Aorta (tissue), 5 donors: ENCODE measurements around the gene SLC16A11. TPM values are rescaled to one million over a fixed set of nuclear protein-coding genes. Genes with fewer than 3 reads are reported as not detected.

Experiments
- ATAC-seq: fragments of 200-7000 bp; cut with Tn5 transposase; one replicate; pipeline ENCODE4 v1.9.1; 2022; ENCODE audit warnings: moderate library complexity; ENCODE audit not compliant: low FRiP score
- DNase-seq, 2 donors: peaks; one replicate each; pipeline ENCODE4 v3.0.0-alpha.2; 2020
- H3K27ac ChIP-seq, 2 donors: one replicate each; pipeline ENCODE4 v1.5.1; 2013; ENCODE audit warnings: low read length in 2 of 2, mild to moderate bottlenecking in 2 of 2, moderate library complexity in 2 of 2, control low read depth in 1 of 2, inconsistent platforms in 1 of 2, low read depth in 1 of 2
- H3K27me3 ChIP-seq, 2 donors: one replicate each; pipeline ENCODE4 v1.6.1; 2013; ENCODE audit warnings: control low read depth in 1 of 2, low read length in 1 of 2, mild to moderate bottlenecking in 1 of 2, moderate library complexity in 1 of 2; ENCODE audit not compliant: insufficient read depth in 2 of 2, control insufficient read depth in 1 of 2
- H3K36me3 ChIP-seq, 2 donors: one replicate each; pipeline ENCODE4 v1.6.1; 2013; ENCODE audit warnings: control low read depth in 1 of 2, low read length in 1 of 2, mild to moderate bottlenecking in 1 of 2; ENCODE audit not compliant: insufficient read depth in 2 of 2, control insufficient read depth in 1 of 2
- H3K4me1 ChIP-seq, 2 donors: one replicate each; pipeline ENCODE4 v1.6.1; 2013; ENCODE audit warnings: low read length in 2 of 2, control low read depth in 1 of 2, mild to moderate bottlenecking in 1 of 2, moderate library complexity in 1 of 2; ENCODE audit not compliant: insufficient read depth in 2 of 2, control insufficient read depth in 1 of 2
- H3K4me3 ChIP-seq, 2 donors: one replicate each; pipeline ENCODE4 v1.5.1; 2013; ENCODE audit warnings: low read length in 2 of 2, control low read depth in 1 of 2, mild to moderate bottlenecking in 1 of 2
- H3K9me3 ChIP-seq: one replicate; pipeline ENCODE4 v1.6.1; 2013; ENCODE audit warnings: mild to moderate bottlenecking, low read length; ENCODE audit not compliant: control insufficient read depth
- WGBS, 2 donors: extraction: QIAGEN DNeasy Blood & Tissue Kit; methylation state at CpG; one replicate each; pipeline ENCODE4 v1.1.7; 2013; 5-methylcytosine and 5-hydroxymethylcytosine counted together
- intact Hi-C, 2 donors: fragments of 100-400 bp; cut with DNase I; formaldehyde crosslinking; loops; one replicate each; pipeline versions ENCODE4 v1.14.2 to v1.15.0; 2022
- polyA plus RNA-seq, 2 donors: library from polyadenylated mRNA; stranded (reverse); fragments of 200-250 nt; gene quantifications; one replicate each; pipeline ENCODE4 v1.2.3, GENCODE V29; 2013
- total RNA-seq, 2 donors: library from RNA; stranded (reverse); fragmentation: NEBNext Ultra II Directional; extraction: Animal tissue kit (Norgen Biotek cat#: 25700); gene quantifications; one replicate each; pipeline ENCODE4 v1.2.1, GENCODE V29; 2021
- donor health status: healthy with polysubstance abuse.
- donor health status: Bipolar disorder and iron deficiency.
- donor health status: DM: no; HTN: no; CAD: no.
- donor health status: DM: no; HTN: no; CAD: no.
- donor health status: DM: yes; HTN: yes; CAD: no.

The SLC16A11 gene
- total and polyA plus RNA-seq, 4 donors = 0.26 to 1.3 TPM; not detected in 2

- no peak overlapping the region for H3K4me3 ChIP-seq
These were observed 19.5 kb downstream of the SLC16A11 start for GRCh38 chr17:7024402-7024785.

GRCh38 chr17:7023576-7024401 lies 20.1 kb downstream of the SLC16A11 start:
- H3K36me3 ChIP-seq = no peaks in the 10 kb centered on the region
- no peak overlapping the region for H3K27ac ChIP-seq
- 33% methylated on average over 47 to 51 of the region's 51 CpGs for WGBS, 2 donors
- H3K4me1 ChIP-seq = no peaks in the 10 kb centered on the region
- H3K4me3 ChIP-seq = no peak overlapping the region
- H3K9me3 ChIP-seq = no peaks in the 10 kb centered on the region
- ATAC-seq = peak; percentile 79
- intact Hi-C loops = loop anchor here in 1 of 2 donors (5.0 kb wide), 1 partner anchor 111 kb away; no protein-coding TSS in a partner anchor
- DNase-seq = peak; percentile 94 to 98
- H3K27me3 ChIP-seq = no peaks in the 10 kb centered on the region

More at GRCh38 chr17:7024402-7024785, 19.5 kb downstream of the SLC16A11 start:
- intact Hi-C loops = loop anchor here in 1 of 2 donors (5.0 kb wide), 1 partner anchor 112 kb away; no protein-coding TSS in a partner anchor
- no peaks in the 10 kb centered on the region for H3K36me3 ChIP-seq
- no peaks in the 10 kb centered on the region for H3K9me3 ChIP-seq
- no peak overlapping the region for H3K27ac ChIP-seq
- no peaks in the 10 kb centered on the region for H3K27me3 ChIP-seq
- WGBS, 2 donors = 73 to 74% methylated on average over 8 of the region's 8 CpGs
- DNase-seq = no peak
- H3K4me1 ChIP-seq = no peaks in the 10 kb centered on the region
- ATAC-seq = no peak

GRCh38 chr17:7022781-7023571 lies 20.9 kb downstream of the SLC16A11 start, which contains the start of gene BCL6B:
Gene BCL6B (plus strand): TSS chr17:7023050. CDS start chr17:7023672, 622 bp downstream.
- H3K9me3 ChIP-seq = no peaks in the 10 kb centered on the region
- intact Hi-C loops = loop anchor here in 1 of 2 donors (5.0 kb wide), 1 partner anchor 111 kb away; no protein-coding TSS in a partner anchor
- ATAC-seq = no peak
- no peaks in the 10 kb centered on the region for H3K27me3 ChIP-seq
- peak in 1 of 2 donors; percentile 77 for DNase-seq
- H3K36me3 ChIP-seq = no peaks in the 10 kb centered on the region
- no peak within 1 kb of the TSS for H3K27ac ChIP-seq
- H3K4me1 ChIP-seq = no peaks in the 10 kb centered on the region
- no peak within 1 kb of the TSS for H3K4me3 ChIP-seq
- 6 to 9% methylated on average over 46 to 47 of the region's 47 CpGs for WGBS, 2 donors

- H3K9me3 ChIP-seq = no peaks in the 10 kb centered on the region
- DNase-seq (peak; percentile 84 to 94), ATAC-seq (peak; percentile 88)
- H3K36me3 ChIP-seq = no peaks in the 10 kb centered on the region
- no peaks in the 10 kb centered on the region for H3K27me3 ChIP-seq
- H3K27ac ChIP-seq = no peak overlapping the region
- H3K4me3 ChIP-seq = no peak overlapping the region
- H3K4me1 ChIP-seq = no peaks in the 10 kb centered on the region
- intact Hi-C loops = loop anchor here in 1 of 2 donors (5.0 kb wide), 1 partner anchor 110 kb away; no protein-coding TSS in a partner anchor
- 2 to 3% methylated on average over 51 to 53 of the region's 53 CpGs for WGBS, 2 donors
These were observed 21.7 kb downstream of the SLC16A11 start for GRCh38 chr17:7021993-7022778.

DNA sequence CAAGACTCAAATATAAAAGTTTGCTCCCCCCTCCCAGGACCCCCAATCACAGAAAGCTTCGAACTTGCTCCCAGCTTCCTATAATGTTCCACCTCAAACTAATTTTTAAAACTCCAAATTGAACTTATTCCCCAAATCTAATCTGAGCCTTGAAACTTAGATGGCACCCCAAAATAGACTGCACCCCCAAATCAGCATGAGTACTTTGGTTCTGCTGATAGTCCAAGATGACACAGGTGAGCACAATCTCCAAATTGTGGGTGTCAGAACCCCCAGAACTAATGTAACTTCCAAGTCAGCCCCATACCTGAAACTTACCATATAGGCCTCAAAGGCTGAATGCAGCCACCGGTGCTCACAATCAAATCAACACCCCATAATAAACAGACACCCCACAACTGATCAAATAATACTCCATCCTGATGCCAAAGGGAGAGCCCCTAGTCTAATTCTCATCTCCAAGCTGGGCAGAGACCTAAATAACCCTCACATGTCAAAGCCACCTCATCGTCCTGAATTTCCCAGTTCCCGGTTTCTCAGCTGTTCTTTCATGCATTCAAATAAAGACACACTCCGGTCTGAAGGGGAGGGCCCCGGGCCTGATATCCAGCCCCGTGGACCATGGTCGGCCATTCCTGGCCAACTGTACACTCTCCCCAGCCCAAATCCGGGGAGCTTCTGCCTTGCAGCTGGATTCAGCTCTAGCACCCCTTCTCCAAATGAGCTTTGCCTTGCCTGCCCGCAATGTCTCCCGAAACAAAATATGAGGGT lies 22.8 kb downstream of the SLC16A11 start:
- Histone ChIP-seq H3K27ac (no peak overlapping the region), H3K36me3 (no peaks in the 10 kb centered on the region), H3K27me3 (no peaks in the 10 kb centered on the region), H3K9me3 (no peaks in the 10 kb centered on the region), H3K4me3 (no peak overlapping the region), H3K4me1 (no peaks in the 10 kb centered on the region)
- DNase-seq (no peak), ATAC-seq (no peak)
- WGBS, 2 donors = 65 to 69% methylated on average over 11 of the region's 11 CpGs
- intact Hi-C loops = loop anchor here in 1 of 2 donors (5.0 kb wide), 1 partner anchor 109 kb away; no protein-coding TSS in a partner anchor

DNA sequence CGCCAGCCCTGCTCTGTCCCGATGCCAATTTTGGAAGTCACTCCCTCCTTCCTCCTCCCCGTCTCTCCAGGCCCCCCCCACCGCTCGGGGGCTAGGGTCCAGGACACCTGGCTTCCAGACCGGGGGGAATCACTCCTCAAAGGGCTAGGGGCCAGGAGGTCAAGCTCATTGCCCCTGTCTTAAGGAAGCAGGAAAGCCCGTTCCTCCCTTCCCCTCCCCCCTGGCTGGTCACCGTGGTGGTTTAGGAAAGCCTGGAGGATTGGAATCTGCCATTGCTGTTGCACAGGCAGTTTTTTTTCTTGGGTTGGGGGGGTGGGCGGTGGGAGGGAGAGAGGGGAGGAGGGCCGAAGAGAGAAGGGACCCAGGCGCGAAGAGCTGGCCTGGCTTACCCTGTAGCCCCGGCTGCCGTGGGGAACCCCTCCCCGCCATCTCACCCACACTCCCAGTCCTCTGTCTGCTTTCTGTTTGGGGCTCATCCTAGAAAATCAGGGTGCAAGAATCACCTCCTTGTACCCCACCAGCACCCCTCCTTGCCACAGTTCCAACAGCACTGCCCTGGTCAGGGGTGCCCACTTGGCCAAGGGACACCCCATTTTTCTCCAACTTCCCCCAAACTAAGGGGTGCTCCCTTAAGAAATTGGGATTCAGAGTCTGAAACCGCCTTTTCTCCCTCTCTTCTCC lies 23.9 kb downstream of the SLC16A11 start:
- Histone ChIP-seq H3K27ac (peak overlapping the region; percentile 6 to 59), H3K4me1 (peaks cover 0 to 3% of the 10 kb centered on the region in 2 donors), H3K9me3 (no peaks in the 10 kb centered on the region), H3K4me3 (peak overlapping the region; percentile 59 to 89), H3K27me3 (no peaks in the 10 kb centered on the region), H3K36me3 (no peaks in the 10 kb centered on the region)
- WGBS, 2 donors = 6 to 11% methylated on average over 12 to 16 of the region's 16 CpGs
- DNase-seq (peak in 1 of 2 donors; percentile 83), ATAC-seq (no peak)
- intact Hi-C loops = loop anchor here in 1 of 2 donors (5.0 kb wide), 1 partner anchor 108 kb away; no protein-coding TSS in a partner anchor

DNA sequence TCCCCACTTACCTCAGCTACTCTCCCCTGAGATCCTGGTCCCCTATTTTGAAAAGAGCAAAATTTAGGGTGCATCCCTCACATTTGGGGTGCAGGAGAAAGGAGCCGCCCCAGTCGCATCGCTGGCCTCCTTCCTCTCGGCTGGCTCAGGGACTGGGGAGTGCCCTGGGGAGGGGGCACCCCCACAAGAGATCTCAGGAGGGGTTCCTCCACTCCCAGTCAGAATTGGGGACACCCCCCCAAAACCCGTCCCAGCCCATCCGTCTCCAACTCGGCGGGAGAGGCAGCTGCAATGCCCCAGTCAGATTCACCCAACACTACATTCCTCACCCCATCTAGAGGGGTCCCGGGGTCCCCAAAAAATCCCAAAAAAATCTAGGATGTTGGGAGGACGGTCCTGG lies 24.5 kb downstream of the SLC16A11 start:
- H3K4me1 ChIP-seq = peaks cover 0 to 3% of the 10 kb centered on the region in 2 donors
- 7 to 11% methylated on average over 10 of the region's 10 CpGs for WGBS, 2 donors
- no peaks in the 10 kb centered on the region for H3K9me3 ChIP-seq
- peak overlapping the region; percentile 59 to 89 for H3K4me3 ChIP-seq
- ATAC-seq (no peak), DNase-seq (peak in 1 of 2 donors; percentile 77)
- no peaks in the 10 kb centered on the region for H3K27me3 ChIP-seq
- H3K27ac ChIP-seq = peak overlapping the region; percentile 59 to 65
- intact Hi-C loops = no loop called here
- no peaks in the 10 kb centered on the region for H3K36me3 ChIP-seq
